GM19193 (cell line): ENCODE data around the gene FARP2.

Experiments used
- POLR2A ChIP-seq: IDR thresholded peaks from 4 replicates; pipeline ENCODE4 v1.6.1; 2011; ENCODE audit not compliant: insufficient read depth, insufficient read length; ENCODE audit errors: extremely low read depth

The FARP2 gene

DNA sequence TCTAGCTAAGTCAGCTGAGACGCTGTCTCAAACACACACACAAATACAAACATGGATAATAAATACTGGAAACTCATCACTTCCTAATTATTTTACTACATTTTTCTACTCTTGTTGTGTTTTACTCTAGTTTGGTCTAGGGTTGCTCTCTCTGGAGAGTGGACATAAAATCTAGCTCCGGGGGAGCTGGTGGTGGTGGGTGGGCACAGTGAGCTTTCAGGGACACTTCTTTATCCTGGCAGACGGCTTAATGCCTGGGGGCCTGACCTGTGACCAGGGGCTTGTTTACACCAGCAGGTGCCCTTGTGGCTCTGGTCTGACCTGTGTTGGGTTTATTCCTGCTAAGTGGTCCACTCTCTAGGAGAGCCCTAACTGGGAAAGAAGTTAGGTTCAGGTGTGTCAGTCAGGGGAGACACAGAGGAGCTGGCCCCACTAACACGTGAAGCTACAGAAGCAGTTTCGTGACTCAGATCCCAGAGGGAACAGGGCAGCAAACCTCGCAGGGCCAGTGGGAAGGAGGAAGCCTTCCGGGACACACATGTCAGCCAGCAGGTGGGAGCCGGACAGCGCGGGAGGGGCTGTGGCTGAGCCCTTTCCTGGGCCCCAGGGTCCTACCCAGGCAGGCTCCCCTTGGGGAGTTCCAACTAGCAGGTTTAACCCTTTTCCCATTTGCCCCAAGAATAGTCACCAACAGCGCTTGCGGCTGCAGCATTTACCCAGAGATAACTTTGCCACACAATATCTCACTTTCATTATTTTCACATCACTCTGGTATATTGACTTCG lies 180.0 kb downstream of the FARP2 start:
- TF ChIP-seq POLR2A, result no peak

DNA sequence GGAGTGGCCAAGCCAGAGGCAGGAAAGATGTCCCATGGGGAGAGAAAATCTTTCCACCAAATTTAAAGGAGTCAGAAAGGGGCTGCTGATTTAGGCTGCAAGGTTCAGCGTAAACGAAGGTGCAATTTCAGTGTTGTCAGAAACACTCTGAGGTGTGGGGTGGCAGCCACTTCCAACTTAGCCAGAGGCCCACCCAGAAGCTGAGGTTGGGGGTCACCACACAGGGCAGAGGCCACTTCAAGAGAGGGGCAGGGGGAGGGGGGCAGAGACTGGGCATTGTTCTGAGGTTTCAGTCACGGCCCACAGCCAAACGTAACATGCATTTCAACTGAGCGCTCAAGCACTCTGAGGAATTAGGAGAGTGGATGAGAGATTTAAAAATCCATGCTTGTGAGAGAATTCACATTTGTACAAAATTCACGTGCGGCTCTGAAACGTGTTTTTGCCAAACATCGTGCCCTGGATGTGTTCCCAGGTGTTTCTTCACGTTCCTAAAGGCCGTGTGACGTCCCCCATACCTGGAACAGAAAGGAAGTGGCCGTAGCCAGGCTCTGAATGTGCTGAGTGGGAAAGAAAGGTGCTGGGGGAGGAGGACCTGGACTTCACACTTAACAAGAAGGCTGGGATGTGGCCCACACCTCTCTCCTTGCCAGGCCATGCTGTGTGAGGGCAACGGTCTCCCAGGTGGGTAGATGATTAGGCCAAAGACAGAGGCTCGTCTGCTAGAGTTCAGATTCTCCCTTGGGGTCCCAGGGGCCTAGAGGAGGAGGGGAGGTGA lies 182.9 kb downstream of the FARP2 start:
- no peak for TF ChIP-seq POLR2A

DNA sequence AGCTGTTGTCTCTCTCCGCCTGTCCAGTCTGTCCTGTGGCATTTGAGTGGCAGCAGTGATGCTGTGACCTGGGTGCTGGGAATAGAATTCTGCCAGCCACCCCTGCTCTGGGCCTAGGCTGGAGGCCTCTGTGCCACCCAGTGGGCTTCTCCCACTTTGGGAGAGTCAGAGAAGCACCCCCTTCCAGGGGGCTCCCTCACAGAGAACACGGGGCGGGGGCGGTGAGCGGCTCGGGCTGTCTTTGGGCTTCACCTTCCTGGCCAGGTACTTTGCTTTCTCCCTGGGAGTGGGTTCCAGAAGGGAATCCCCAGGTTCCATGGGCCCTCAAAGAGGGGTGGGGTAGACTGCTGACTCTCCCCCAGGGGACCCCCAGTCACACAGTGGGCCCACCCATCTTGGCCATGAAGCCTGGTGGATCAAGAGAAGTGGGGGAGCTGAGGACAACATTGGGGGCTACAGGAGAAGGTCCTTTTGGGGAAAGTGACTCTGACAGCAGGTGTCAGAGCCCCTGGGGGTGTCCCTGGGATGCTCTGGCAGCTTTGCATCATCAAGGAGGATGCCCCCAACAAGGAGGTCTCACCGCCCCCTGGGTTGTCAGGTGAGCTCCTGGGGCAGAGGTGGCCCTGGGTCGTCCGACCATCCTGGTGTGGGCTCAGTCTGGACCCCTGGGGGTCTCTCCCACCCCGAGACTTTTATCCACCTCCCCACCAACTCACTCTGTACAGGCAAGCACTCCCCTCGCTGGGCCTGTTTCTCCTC lies 183.7 kb downstream of the FARP2 start:
- TF ChIP-seq POLR2A, result no peak

DNA sequence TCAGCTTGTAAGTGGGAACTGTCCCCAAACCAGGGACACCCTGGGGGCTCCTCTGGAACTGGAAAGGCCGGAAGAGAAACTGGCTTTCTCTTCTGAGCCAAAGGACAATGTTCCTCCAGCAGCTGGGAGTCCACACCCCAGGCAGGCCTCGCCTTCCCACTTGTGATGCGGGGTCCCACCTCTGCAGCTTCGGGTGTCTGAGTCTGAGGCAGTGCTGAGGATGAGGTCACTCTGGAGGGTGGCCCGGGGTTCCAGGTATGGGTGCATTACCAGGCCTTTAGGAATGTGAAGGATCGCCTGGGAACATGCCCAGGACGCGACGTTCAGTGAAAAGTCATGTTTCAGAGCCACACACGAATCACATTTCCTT lies 184.3 kb downstream of the FARP2 start:
- no peak for TF ChIP-seq POLR2A

DNA sequence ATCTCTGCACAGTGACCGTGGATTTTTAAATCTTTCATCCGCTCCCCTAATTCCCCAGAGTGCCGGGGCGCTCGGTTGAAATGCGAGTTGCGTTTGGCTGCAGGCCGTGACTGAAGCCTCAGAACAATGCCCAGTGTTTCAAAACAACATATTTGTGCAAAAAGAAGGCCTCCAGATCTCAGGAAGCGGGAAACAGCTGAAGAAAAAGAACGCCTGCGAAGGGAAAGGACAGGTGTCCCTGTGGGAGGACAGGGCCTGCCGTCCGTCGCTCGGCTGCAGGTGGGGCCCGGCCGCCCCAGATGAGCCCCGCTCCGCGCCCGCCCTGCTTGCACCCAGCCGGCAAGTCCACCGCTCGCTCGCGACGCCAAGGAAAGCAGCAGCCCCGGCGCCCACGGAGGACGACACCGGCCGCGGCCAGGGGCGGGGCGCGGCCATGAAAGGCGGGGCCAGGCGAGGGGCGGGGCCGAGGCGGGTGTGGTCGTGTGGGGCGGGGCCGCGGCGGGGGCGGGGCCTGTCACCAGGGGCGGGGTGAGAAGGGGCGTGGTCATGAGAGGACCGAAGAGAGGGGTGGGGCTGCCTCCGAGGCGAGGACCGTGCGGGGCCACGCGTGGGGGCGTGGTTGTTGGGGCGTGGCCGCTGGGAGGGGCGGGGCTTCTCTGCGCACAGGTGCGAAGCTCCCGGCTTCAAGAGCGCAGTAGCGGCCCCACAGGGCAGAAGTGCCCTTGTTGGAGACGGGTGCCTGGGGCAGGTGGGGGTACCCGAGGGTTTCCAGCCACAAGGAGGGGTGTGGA lies 184.9 kb downstream of the FARP2 start:
- TF ChIP-seq POLR2A, result no peak

DNA sequence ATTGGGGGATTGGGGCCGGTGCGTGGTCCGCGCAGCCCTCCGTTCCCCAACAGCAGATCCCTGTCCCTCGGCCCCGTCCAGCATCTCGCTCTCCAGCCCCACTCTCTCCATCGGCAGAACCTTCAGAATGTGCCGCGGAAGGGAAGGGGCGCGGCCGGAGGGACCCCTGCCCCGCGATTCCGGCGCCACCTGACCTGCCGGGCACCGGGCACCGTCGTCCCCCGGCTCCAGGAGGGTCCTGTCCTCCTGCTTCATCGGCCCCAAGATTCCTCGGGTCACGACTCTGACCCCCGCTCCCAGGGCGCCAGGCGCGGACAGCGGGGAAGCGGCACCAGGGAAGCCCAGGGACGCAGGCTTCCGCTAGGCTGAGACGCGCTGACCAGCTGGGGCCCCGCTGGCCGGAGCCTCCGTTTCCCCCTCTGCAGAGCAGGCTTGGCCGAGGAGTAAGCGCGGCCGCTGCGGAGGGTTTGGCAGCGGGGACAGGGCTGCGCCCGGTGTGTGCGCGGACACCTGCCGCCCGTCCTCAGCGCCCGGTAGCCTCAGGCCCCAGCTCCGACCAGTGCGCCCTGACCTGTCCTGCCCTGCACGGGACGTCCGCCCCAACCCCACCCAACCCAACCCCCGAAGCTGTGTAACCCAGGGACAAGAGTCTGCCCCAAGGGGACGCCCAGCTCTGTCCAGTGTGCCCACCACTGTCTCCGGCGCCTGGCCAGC lies 185.6 kb downstream of the FARP2 start:
- TF ChIP-seq POLR2A, result no peak

DNA sequence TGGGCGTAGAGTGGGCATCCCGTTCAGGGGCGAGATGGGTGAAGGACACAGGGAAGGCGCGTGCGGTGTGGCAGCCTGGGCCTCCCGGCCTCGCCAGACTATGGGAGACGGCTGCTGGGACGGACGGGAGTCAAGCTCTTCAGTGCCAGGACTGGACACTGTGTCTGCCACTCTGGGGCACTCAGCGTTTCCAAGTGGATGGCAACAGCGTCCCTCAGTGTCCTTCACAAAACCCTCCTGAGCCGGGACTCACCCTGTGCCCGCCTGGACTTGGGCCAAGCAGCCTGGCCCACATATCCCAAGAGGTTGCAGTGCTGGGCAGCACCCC lies 186.2 kb downstream of the FARP2 start:
- no peak for TF ChIP-seq POLR2A
